Middle frontal gyrus (tissue), 1 donor: ENCODE data around the gene TMEM147.

Source experiments
- DNase-seq: peaks from one replicate; pipeline ENCODE4 v3.0.0-alpha.2; 2015; ENCODE audit warnings: low spot score; ENCODE audit errors: extremely low spot score

The TMEM147 gene

DNA sequence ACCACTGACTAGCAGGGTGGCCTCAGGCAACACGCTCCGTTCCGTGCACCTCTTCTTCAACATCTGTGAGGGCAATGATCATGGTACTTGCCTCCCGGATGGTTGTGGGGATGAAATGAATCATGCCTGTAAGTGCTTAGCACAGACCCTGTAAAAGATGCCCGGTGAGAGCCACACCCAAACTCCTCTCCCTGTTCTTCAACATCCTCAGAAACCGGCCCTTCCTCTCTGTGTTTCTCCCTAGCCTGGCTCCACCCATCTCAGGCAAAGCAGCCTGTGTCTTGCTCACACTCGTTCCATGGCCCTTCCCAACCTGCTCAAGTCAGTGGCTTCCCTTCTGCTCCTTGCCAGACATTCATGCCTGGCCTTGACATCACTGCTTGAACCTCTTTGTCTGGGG, 26.1 kb upstream of the TMEM147 start:
- DNase-seq, result no peak

DNA sequence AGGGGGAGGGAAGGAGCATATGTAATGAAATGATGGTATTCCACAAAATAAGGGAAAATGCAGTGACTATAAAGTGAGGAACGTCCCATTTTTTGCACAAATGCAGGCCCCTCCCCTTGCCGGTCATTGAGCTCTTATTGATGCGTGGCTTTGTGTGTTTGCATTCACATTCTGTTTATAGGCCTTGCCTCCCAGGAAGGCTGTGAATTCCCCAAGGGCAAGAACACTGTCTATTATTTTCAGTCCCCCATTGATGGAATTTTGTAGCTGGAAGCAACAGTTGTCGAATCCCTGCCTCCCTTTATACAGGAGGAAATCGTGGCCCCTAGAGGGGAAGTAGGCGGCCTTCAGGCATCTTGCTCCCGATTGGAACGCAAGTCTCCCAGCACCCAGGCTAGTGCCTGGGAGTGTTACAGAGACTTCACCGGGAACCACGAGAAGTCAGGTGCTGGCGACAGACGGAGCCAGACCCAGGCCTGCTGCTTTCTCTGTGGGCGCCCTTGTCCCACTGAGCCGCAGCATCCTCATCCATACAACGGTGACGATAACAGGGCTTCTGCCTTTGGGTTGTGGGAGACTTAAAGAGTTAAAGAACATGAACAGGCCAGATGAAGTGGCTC, 24.2 kb upstream of the TMEM147 start:
- no peak for DNase-seq

DNA sequence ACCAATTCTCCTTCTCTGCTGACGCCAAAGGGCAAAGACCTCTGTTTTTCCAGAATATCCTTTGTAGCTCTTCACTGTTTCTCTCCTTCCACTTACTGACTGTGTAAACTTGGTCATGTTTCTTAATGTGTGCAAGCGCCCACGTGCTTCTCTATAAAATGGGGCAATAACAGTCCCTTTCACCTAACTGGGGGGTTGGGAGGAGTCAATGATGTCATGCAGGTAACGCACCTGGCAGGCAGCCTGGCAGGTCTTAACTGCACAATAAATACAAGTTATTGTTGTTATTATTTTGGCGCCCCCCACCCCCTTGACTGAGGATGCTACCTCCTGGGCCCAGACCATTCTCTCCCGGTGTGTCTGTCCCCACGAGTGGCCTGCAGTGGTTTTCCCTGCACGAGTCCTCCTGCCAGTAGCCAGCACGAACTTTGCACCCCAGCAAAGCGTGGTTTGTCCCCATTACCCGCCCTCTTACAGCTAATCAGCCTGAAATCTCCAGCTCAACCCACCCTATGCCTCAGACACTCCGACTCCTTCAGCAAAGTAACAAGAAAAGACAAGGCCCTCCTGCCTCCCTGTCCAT, 22.6 kb upstream of the TMEM147 start:
- no peak for DNase-seq

DNA sequence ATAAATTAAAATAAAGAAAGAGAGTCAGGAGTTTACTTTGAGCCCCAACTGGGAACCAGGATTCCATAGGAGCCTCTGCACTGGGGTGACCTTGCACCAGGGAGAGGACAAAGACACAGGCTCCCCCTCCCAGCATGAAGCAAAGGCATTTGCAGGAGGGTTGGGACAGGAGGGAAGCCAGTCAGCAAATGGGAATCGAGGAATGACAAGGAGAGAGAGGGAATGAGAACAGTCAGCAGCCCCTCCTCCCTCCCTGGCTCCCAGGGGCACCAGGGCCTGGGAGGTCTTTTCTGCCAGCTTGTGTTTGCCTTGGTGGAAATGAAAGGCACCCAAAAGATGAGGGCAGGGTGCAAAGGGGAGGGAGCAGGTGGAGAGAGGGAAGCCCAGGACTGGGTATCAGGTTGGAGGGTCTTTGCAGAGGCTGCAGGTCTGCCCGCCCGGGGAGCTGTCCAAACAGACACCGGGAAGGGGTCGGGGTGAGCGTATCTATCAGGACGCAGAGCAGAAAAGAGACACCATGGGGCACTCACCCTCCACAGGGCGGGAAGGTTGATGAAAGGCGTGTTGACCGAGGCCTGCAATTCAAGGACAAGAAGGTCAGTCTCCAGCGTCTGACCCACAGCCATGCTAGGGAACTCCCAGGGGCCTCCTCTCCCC, 21.1 kb upstream of the TMEM147 start:
- DNase-seq, result no peak

DNA sequence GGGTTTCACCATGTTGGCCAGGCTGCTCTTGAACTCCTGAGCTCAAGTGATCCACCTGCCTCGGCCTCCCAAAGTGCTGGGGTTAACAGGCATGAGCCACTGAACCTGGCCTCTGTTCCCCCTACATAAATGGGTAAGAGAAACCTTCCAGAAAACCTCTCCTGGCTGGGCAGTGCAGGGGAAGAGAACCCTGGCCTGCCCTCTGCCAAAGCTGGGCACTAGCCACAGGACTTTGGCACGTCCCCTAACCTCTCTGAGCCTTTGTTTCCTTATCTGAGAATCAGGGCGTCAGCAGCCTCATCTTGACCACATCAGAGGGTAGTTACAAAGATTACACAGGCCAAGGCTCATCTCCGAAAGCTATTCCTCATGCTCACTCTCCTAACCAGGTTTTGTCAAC, 19.6 kb upstream of the TMEM147 start:
- no peak for DNase-seq

DNA sequence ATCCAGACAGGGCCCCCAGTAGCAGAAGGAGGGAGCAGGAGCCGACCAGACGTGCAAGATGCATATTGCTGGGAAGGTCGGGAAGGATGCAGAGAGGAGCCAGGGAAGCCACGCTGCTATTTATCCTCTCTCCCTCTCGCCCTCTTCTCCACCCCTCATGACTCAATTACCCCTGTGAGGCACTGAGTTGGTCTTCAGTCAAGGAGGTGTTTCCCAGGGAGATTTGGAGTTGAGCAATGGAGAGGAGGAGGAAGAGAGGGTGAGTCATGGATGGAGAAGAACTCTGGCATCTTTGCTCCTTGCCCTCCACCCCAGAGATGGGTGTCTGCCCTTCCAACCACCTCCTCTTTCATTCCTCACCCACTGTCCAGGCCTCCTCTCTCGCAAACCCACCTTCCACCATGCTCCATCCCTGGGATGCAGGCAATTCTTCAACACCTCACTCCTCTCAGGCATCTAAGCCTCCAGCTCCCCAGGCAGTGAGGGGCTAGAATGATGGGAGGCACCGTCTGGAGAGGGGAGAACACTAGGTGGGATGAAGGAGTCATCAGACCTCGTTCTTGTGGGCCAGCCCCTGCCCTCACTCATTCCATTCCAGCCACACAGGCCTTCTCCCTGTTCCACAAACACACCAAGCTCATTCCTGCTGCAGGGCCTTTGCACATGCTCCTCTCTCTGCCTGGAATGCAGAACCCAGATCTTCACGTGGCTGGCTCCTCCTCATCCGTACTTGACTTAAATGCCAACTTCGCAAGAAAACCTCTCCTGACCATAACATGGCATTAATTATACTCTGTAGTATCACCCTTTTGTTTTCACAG, 17.0 kb upstream of the TMEM147 start, which contains the start of gene SBSN:
SBSN (minus strand) TSS at position 94 of the 821 bp plus-strand sequence; CDS start at position 64, 30 bp downstream.
- no peak for DNase-seq

DNA sequence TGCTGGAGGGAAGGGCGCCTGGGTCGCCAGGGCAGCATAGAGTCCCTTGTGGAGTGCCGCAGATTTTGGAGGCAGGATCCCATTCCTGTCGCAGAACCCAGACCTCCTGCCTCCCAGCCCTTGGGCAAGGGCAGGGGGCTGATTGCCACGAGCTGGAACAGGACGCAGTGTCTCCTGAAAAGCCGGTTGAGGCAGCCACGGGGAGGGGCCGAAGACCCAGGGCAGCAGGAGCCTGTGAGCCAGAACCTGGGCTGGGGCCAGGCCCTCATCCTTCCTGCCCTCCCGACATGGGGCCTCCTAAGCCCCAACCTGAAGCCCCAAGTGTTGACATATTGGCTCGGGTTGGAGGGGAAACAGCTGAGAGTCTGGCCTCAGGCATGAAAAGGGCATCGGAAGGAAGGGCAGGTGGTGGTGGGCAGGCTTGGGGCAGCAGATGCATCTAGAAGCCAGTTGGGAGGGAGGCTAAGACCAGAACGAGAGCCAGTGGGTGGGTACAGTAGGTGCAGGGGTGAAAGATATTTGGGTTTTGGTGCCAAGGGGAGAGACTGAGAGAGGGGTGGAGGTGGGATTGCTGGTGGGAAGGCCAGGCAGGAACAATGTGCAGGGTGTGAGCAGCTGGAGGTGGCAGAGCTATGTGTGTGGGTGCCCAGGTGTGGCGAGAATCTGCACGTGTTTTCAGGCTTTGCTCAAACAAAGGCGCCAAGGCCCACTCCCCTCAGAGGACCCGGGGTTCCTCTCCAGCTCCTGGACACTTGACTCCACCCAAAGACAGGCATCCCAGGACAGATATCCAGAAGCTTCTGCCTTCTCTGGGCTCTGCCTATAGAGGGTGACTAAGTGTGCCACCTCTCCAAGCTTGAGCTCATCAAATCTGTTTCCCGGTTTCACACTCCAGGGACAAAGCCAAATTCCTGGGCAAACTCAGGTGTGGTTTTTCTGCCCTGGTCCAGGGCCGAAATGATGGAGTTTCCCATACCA, 15.9 kb upstream of the TMEM147 start:
- DNase-seq, result no peak

DNA sequence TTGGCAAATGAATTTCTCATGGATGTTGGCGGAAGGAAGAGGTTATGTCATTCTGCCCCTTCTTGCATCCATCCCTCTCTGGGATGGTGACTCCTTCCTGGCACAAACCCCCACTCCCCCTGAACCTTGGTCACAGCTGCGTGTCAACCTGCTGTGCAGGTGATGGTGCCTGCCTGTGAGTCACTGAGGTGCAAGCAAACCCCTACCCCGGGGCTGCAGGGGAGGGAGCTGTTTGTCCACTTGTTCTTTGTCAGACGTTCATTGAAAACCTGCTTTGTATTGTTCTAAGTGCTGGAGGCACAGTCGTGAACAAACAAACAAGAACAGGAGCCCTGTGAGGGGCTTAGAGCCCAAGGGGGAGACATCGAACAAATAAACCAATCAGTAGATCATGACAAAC, 14.1 kb upstream of the TMEM147 start:
- no peak for DNase-seq

DNA sequence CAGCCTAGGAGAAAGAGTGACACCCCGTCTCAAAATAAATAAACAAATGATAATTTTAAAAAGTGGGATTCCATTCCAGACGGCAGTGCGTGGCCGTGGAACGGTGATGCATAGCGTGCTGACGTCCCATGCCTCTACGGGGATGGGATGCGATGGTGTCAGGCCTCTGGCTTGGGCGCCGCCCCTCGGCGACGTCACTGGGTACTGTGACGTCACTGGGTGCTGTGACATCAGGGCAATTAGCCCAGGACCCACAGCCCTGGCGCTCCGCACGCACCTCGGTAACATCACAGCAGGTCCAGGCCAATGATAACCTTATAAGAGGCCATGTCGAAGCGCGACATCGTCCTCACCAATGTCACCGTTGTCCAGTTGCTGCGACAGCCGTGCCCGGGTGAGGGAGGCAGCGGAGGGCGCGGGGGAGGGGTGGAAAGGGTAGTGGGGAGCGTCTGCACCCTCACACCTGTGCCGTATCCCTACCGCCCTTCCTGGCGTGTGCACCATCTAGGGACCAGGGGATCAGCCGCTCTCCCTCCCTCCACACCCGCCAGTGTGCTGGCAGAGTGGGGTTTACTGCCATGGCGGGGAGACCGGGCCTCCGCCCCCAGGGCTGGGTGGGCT, 12.1 kb upstream of the TMEM147 start, which contains the start of gene GAPDHS:
GAPDHS (plus strand) TSS at position 256 of the 621 bp plus-strand sequence; CDS start at position 328, 72 bp downstream.
- DNase-seq, result no peak

DNA sequence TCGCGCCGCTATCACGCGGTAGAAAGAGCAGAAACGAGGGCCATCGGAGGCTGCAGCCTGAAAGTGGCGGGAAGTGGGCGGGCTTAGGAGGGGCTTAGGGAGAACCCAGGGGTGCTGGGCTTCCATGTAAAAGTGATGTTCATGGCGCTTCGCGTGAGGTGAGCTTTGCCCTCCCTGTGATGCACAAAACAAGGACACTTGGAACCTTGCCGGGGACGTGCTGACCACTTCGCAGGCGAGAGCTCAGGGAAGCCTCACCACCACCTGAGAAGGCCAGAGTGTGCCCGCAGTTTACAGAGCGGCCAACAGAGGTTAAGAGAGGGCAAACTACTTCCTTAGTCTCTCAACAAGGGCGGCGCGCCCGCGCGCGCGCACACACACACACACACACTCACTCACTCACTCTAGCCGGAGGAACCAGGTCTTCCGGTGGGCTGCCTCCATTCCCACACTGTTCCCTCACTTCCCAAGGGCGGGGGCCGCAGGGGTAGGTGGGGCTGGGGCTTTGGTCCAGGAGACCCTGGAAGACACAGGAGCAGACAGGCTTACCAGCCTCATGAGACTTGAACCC, 11.5 kb upstream of the TMEM147 start:
- DNase-seq, result no peak

DNA sequence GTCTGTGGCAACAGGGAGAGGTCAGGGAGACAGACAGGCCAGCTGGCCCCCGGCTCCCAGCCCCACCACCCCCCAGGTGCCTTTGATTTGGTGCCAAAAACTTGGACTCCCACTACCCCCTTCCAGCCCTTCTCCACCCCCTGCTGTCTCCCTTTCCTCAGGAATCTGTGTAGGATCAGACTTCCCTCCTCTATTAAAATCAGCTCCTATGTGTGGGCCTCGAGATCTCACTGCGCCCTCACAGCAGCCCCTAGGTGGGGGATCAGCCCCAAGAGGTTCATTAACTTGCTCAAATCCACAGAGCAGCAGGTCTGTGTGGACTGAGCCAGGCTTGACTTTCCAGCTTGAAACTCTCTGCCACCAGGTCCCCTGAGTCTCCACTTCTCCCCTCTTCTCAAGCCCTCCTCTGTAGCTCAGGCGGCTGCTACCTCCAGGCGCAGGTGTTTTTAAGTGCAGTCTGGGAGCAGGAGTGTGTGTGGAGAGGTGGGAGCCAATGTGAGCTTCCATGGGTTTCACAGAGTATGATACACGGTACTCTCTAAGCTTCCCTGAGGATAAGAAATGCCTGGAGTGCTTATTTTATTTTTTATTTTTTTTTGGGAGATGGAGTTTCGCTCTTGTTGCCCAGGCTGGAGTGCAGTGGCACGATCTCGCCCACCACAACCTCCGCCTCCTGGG, 10.5 kb upstream of the TMEM147 start:
- no peak for DNase-seq

DNA sequence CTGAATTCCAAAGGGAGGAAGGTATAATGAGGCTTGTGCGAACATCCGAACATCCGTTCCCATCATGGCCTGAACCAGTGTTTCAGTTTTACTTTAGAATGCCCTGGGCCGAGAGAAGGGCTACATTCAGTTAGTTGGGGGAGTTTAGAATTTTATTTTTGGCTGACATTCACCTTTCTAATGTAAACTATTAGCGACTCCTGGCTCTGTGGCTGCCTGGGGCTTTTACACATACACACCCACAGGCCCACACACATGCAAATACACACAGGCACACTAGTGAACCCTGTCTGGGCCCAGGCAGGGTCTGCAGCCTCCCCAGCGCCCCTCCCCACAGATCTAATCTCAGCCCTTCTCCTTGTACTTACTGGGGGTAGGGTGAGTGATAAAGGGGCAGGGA, 6.1 kb upstream of the TMEM147 start:
- no peak for DNase-seq

DNA sequence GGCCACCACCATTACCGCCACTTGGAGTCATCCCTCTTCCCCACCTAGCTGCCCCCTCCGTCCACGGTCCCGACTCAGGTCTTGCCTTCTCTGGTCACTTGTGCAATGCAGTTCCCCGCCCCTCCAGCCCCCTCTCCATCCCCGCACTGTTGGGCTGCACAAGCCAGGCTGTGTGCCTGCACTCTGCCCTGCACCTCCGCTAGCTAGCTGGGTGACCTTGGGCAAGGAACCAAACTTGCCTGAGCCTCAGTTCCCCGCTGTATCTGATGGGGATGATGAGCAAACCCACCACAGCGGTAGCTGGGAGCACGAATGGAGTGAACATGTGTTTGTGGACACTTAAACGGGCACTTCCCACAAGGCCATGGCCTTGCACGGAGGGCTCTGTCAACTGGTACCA, 5.6 kb upstream of the TMEM147 start:
- DNase-seq, result no peak

DNA sequence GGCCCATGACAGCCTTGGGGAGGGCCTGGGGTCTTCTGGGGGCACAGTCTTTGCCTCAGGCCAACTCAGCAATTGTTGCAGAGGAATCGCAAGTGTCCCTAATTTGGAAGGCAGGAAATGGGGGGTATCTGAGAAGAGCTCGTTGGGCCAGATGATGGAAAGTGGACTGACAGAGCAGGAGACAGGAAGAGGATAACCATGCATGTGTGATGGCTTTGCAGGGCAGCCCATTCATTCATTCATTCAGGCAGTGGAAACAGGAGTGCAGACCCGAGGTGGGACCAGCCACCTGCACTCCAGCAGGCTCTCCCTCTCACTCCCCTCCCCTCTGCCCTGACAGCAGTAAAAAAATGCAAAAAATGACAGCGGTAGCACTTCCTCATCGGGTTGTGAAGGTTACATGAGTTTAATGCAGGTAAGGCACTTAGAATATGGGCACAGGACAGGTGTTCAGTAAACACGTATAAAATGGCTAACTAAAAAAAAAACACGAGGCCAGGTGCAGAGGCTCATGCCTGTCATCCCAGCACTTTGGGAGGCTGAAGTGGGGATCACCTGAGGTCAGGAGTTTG, 5.0 kb upstream of the TMEM147 start:
- DNase-seq, result no peak

DNA sequence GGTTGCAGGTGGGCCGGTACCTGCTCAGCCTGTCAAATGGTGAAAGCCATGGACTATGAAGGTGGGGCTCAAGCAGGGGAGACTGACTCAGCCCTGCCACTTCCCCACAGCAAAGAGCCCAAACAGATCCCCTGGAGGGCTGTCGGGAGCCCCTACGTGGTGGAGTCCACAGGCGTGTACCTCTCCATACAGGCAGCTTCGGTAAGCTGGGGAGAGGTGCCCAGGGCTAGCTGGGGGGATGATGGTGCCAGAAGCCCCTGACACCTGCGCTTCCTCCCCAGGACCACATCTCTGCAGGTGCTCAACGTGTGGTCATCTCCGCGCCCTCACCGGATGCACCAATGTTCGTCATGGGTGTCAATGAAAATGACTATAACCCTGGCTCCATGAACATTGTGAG, 3.2 kb upstream of the TMEM147 start:
- DNase-seq, result no peak

DNA sequence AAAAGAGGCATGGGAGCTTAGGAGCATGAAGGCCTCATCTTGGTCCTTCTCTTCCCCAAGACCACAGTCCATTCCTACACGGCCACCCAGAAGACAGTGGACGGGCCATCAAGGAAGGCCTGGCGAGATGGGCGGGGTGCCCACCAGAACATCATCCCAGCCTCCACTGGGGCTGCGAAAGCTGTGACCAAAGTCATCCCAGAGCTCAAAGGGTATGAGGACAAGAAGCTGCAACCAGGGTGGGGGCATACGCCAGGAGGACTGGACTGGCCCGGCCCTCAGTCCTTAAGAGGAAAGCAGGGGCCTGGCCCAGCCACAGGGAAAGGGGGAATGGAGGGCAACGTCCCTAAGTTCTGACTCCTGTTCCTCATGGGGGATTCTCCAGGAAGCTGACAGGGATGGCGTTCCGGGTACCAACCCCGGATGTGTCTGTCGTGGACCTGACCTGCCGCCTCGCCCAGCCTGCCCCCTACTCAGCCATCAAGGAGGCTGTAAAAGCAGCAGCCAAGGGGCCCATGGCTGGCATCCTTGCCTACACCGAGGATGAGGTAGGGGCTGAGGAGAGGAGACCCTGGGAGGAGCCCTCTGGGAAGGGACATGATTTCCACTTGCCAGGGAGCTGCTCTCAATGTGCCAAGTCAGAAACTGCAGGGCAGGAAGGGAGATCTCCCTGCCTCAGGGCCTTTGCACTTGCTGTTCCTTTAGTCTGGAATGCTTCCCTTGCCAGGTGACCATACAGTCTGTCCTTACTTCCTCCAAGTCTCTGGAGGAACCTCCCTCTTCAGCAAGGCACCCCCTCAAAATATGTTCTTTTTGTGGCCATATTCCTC, 1.9 kb upstream of the TMEM147 start:
- no peak for DNase-seq

DNA sequence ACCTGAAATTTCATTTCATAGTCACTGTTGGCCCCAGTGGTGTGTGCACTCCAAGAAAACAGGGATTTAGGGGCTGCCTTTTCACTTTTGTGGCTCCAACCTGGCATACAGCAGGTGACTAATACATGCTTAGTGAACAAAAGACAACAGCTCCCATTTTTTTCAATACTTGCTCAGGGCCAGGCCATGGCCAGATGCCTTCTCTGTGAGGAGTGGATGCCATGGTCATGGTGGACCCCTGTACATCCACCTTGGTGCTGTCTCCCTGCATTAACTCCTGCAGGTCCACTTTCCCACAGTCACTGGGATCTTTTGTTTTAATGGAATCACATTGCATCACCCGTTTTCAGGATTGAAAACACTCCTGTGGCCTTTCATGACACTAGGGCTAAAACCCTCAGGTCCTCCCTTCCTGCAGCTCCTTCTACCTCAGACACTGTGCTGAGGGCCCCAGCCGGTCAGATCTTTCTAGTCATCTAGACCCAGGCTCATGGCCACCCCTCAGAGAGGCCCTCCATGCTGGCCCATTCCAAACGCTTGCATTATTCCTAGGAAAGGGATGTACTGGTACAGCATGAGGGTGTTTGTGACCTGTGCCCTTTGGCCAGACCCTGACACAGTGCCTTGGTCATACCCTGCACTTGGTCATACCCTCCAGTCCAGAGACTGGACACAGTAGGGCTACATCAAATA, 1.2 kb upstream of the TMEM147 start:
- DNase-seq, result no peak
